Stimulated activated CD4-positive, alpha-beta T cell treated with anti-CD3 and anti-CD28 coated beads, Interleukin-12 subunit alpha, Interleukin-12 subunit beta, amount 100 ng/mL, for 4 hours (primary cell): ENCODE data around the gene GOLT1A.

Experiments used
- DNase-seq: peaks from one replicate; pipeline ENCODE4 v3.0.0-alpha.2; 2020

GOLT1A gene

DNA sequence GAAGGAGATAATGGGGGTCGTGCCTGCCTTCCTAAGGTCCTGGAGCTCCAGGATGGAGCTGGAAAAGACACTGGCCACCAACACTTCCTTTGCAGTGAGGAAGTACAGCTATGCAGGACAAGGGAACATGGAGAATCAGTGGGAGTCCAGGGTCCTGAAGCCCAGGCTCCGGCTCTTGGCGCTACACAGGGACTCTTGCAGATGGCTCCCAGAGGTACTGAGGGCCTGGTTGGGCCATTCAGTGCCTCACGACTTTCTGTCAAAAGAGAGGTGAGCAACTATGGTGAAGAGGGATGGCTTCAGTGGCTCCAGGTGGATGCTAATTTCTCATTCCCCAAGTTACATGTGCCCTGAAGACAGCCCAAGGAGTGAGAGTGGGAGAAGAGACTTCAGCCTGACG, 60.1 kb downstream of the GOLT1A start:
- no peak for DNase-seq

DNA sequence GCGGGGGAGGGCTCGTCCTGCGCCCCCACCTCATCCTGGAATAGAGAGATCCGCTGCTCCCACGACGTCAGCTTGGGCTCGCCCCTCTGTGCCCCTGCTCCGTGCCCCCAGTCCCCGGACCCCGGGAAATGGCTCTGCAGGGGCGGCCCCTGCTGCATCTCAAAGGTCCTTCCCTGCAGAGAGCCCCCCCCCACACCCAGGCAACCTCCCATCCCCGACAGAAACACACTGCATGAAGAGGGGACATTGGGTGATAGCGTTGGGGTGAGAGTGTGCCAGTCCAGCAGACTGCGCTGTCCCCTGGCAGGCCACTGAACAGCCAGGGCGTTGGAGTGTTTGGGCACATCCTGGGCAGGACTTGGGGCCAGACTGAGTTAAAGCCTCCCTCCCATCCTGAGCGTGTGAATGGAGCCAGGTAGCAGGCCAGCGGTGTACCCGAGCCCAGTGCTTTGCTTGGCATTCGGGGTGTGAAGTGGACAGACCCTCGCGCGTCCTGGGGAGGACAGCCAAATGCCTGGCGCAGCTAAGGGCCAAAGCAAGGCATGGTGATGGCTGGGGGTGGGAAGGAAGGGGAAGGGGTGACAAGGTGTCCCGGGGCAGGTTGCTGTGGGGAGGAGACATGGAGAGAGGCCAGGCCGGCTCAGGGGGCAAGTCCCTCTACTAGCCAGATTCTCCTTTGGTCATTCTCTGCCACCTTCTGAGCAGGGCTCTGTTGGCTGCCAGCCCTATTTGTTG, 61.3 kb downstream of the GOLT1A start:
- DNase-seq: no peak

DNA sequence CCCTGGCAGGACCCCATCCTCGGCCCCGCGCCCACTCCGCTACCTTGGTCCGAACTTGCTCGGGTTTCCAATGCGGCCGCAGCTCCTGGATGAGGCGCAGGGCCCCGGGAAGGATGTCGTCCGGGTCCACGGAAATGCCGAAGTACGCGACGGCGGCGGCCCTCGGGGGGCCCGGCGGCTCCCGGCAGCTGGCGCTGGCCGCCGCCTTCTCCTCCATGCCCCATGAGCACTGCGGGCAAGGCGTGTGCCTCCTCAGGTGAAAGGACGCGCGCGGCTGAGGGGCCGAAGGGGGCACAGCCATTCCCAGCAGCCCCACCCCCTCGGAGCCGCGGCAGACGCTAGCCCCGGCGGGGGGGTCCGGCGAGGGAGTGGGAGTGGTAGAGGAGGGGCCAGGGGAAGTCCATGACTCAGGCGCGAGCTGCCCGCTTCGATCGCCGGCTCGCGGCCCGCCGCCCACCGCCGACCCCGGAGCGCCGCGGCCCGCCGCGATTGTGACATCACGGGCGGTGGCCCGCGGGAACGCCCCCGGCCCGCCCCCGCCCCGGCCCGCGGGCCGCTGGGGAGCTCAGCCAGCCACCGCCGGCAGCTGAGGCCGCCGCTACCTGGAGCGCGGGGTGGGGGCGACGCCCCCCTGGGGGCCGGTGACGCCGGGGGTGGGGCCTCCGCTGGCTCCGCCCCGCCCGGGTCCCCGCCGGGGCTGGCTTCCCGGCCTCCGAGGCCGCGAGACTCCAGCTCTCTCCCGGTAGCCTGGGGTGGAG, 62.1 kb downstream of the GOLT1A start, which contains the start of gene ETNK2:
Gene ETNK2 (minus strand): TSS at position 493 of the 758 bp plus-strand sequence. CDS start 192 bp downstream, at position 301.
- DNase-seq: peak; percentile 49

DNA sequence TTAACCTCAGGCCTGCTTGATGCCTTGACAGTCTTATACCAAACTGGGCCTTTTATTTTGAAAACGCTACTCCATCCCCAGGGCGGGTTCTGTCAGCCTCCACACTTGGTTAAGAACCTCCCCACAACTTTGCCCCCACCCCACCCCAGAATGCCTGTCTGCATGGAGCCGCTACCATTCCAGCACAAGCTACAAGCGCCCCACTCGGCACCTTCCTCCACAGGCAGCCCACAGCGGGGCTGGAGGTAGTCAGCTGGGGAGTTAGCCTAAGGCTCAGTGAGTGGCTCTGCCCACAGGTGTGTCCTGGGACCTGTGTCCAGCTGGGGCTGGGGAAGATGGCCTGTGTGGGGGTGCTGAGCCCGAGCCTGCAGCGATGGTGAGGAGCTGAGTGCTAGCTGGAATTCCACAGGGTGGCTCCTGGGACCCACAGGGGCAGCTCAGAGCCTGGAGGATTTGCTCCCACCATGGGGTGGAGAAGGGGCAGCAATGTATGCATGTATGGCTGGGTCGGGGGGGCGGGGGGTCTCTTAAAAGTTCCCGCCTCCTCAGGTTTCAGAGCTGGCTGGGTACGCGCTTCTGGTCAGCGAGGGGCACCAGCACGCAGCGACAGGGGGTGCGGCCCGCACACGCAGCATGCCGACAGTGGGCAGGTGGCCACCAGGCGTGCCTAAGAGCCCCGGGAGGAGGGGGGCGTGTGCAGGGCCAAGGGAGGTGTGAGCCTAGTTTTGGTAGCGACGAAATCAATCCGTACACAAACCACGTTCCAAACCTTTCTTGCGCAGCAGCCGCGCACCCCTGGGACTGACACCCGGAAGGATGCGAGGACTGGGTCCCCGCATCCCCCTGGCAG, 62.9 kb downstream of the GOLT1A start:
- no peak for DNase-seq

DNA sequence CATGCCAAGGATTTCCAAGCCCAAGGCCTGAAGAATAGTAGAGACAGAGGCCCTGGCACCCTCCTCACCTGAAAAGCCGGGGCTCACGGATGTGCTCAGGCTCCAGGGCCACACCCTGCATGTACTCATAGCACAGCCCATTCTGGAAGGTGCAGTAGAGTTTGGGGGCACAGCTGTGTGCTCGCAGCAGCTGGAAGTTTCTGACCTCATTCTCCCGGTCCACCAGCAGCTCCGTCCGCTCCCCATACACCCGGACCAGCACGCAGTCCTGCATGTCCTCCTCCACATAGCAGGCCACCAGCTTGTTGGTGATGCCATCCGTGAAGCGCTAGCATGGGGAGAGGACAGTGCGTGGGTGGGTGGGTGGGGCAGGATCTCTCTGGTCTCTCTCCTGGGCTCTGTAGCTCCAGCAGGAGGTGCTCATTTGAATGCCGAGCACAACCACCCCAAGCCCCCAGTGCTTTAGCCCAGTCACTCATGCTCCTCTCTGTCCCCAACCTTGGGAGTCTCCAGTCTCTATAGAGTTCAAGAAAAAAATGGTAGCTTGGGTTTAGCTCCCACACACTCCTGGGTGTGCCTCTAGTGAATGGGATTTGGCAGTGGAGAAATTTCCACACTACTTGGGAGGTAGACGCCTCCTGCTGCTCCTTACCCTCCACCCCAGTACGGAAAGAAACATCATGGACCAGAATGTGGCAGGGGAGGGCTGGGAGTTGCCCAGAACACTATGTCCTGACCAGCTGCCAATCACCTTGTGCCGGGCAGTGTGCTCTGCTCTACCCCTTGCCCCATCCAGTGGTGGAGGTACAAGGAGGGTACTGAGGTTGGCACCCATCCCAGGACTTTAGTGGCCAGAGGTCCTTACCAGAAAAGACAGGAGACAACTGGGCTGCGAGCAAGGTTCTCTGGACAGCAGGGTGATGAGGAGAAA, 63.9 kb downstream of the GOLT1A start:
- no peak for DNase-seq

DNA sequence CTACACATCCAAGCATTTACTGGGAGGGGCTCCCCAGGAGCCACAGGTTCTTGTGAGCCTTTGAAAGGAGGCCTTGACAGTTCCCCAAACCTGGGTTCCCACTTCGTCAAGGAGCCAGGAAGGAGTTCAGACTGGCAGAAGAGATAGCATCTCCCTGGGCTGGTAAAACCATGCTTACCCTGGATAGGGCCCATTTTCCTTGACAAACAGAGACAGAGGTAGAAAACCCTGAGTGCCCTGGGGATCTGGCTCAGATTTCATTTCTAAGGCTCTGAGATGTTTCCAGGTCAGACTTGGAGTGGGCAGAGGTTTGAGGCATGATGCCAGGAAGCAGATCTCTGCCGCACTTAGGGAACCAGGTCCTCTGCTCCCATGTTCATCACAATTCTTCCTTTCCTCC, 64.7 kb downstream of the GOLT1A start:
- no peak for DNase-seq
